H1 (cell line): ENCODE results near the gene TBC1D10A.

Source experiments
- EZH2 ChIP-seq: fragments of 200-600 bp; sonication (generic); IDR thresholded peaks from 2 replicates; pipeline ENCODE4 v1.7.1; 2012; ENCODE audit warnings: low read depth, mild to moderate bottlenecking, moderate library complexity, low read length, inconsistent platforms; ENCODE audit not compliant: severe bottlenecking
- HDAC2 ChIP-seq, 2 experiments: fragments of 300-600 bp in 1 of 2; sonication (generic) in 1 of 2; IDR thresholded peaks; 2 replicates each; pipeline ENCODE4 v1.6.1; 2011 to 2012; ENCODE audit warnings: low read depth in 2 of 2, low read length in 2 of 2, mild to moderate bottlenecking in 2 of 2, moderate library complexity in 2 of 2, borderline replicate concordance in 1 of 2, inconsistent platforms in 1 of 2
- POLR2A ChIP-seq, 2 experiments: IDR thresholded peaks; 1 replicate in 1 of 2; 2 replicates in 1 of 2; pipeline ENCODE4 v1.6.1; 2011; ENCODE audit warnings: low read depth in 2 of 2, low read length in 2 of 2, mild to moderate bottlenecking in 2 of 2; ENCODE audit errors: control extremely low read depth in 1 of 2
- POLR2AphosphoS5 ChIP-seq: IDR thresholded peaks from 2 replicates; pipeline ENCODE4 v1.6.1; 2011; ENCODE audit warnings: low read depth, low read length
- RBBP5 ChIP-seq: IDR thresholded peaks from 2 replicates; pipeline ENCODE4 v1.7.1; 2012; ENCODE audit warnings: low read depth, mild to moderate bottlenecking, inconsistent platforms, low read length, moderate library complexity, borderline replicate concordance
- SRF ChIP-seq: IDR thresholded peaks from 2 replicates; pipeline ENCODE4 v1.6.1; 2011; ENCODE audit warnings: mild to moderate bottlenecking, low read depth, low read length, moderate library complexity
- TF ChIP-seq, protein P1 (sequence below), 3 experiments: IDR thresholded peaks; 1 replicate in 2 of 3; 2 replicates in 1 of 3; pipeline versions ENCODE4 v1.5.1 to v1.6.1; 2011; ENCODE audit warnings: low read length in 3 of 3, mild to moderate bottlenecking in 3 of 3, inconsistent platforms in 2 of 3, low read depth in 1 of 3, moderate library complexity in 1 of 3; ENCODE audit not compliant: insufficient read depth in 1 of 3; ENCODE audit errors: control extremely low read depth in 1 of 3

DNA sequence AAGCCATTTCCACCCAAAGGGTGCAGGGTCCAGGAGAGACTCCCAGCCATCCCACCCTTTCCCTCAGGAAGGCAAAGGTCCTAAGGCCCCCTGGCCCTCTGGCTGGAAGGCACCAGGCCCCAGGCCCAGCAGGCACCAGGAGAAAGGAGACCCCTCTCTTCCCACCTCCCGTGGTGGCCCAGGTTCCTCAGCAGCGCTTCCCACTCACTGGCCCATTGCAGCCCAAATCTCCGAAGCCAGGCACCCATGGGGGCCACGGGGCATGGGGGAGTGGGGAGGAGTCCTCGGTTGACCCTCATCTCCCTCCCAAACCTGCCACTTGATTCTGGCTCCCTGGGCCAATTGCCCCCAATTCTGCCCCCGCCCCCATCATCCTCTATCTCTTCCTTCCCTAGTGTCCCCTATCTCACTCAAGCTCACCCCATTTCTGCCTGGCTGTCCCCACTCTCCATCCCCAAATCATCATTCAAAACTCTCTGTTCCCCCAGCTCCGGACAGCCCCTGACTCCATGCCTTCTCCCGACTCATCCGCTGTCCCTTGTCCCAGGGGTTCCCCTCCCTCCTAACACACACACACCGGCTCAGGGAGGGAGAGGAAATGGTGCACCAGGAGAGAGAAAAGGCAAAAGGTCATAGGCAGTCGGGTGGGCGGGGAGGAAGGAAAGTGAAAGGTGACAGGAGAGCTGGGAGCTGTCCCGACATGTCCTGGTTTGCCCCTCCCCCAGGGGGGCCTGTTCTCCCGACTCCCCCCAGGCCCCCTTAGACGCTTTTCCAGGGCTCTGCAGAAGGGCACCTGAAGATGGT lies 81.4 kb downstream of the TBC1D10A start:
- TF ChIP-seq, protein P1, sequence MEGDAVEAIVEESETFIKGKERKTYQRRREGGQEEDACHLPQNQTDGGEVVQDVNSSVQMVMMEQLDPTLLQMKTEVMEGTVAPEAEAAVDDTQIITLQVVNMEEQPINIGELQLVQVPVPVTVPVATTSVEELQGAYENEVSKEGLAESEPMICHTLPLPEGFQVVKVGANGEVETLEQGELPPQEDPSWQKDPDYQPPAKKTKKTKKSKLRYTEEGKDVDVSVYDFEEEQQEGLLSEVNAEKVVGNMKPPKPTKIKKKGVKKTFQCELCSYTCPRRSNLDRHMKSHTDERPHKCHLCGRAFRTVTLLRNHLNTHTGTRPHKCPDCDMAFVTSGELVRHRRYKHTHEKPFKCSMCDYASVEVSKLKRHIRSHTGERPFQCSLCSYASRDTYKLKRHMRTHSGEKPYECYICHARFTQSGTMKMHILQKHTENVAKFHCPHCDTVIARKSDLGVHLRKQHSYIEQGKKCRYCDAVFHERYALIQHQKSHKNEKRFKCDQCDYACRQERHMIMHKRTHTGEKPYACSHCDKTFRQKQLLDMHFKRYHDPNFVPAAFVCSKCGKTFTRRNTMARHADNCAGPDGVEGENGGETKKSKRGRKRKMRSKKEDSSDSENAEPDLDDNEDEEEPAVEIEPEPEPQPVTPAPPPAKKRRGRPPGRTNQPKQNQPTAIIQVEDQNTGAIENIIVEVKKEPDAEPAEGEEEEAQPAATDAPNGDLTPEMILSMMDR (IDR thresholded peaks at IDR 0.05; ENCODE audit: control extremely low read depth in 1 of 3, insufficient read depth in 1 of 3, low read depth in 1 of 3, low read length in 3 of 3), result no peak
- TF ChIP-seq POLR2AphosphoS5, result no peak
- TF ChIP-seq RBBP5, result no peak
- no peak for TF ChIP-seq HDAC2 (IDR thresholded peaks at IDR 0.05; ENCODE audit: borderline replicate concordance in 1 of 2, low read depth in 2 of 2, low read length in 2 of 2)
- TF ChIP-seq EZH2, result no peak
- no peak for TF ChIP-seq POLR2A (IDR thresholded peaks at IDR 0.05; ENCODE audit: control extremely low read depth in 1 of 2, low read depth in 2 of 2, low read length in 2 of 2)
- no peak for TF ChIP-seq SRF
